HG02763 (cell line): ENCODE results near the gene TMCC3.

Experiments
- ATAC-seq: cut with Tn5 transposase; IDR thresholded peaks from one replicate; pipeline ENCODE4 v1.9.1; 2021; ENCODE audit warnings: mild to moderate bottlenecking, moderate library complexity; ENCODE audit not compliant: unreplicated experiment

The TMCC3 gene

DNA sequence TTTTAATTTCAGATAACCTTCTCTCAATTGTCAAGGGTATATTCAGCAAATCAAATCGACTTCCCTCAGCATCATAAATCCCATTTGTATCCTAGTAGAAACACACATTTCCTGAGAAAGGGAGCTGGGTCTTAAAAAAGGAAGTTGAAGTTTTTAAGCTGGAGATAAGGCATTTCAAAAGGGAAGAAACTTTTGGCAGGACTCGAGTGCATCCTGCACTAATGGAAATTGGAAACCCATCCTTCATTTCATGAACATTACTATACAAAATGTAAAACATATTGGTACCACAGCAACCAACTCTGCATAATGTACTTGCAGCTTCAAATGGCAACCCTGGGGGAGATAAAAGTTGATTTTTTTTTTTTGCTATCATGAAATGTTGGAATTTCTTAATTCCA lies 23.7 kb upstream of the TMCC3 start:
- no peak for ATAC-seq

DNA sequence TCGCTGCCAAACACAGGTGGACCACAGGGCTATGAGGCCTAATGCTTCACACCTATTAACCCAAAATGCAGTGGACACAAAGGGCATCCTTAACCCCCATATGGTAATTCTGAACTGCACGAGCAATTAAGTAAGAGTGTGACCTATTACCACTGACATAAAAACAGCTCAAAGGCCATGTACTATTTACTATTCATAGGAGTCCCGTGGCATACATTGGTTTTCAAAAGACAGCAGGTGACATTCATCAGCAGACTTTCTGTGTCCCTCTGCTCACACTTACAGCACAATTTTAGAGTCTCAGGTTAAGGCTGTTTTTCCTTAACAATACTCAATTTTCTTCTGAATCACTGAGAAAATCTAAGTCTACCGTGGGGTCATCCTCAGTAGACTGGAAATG lies 23.1 kb upstream of the TMCC3 start:
- ATAC-seq = no peak

DNA sequence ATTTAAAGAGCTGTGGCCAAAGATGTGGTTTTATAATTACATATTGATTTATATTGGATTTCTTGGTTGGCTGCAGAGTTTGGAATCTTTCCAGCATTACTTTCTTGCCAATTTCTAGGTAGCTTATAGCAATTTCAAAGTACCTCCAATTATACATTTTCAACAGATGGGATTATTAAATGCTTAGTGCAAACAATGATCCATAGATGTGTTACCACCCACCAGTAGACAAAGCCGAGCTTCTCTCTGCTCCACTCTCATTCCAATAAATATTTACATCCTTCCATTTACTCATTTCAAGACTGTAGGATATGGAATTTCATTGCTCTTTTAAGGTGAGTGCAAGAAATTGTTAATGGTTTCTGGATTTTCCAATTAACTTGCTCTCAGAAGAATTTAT lies 21.6 kb upstream of the TMCC3 start:
- no peak for ATAC-seq

DNA sequence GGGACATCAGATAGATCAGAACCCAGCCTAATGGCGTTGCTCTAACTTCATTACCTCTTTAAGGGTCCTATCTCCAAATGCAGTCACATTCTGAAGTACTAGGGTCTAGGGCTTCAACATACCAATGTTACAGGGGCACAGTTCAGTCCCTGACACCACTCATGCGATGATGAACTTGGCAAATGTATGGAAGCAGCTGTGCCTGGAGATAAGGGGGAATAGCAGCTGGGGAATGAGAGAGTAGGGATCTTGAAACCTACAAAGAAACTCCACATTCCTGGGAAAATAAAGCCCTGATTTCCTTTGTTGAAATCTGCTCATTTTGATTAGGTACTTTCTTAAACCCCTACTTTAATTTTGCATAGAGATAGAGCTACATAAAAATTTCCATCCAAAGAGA lies 20.5 kb upstream of the TMCC3 start:
- no peak for ATAC-seq

DNA sequence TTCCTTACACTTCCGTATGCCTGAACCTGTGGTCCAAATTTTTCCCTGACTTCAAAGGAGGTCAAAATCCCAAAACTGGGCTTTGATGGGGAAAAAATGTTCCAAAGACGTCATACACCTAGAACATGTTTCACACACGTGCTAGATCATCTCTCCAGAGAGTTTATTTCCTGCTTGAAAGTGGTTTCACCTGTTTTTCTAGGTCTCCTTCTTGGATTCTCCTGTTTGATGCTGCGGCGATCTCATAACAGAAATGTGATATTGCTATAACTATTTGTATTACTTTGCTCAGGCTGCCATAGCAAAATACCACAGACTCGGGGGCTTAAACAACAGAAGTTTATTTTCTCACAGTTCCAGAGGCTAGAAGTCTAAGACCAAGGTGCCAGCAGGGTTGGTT lies 19.7 kb upstream of the TMCC3 start:
- no peak for ATAC-seq

DNA sequence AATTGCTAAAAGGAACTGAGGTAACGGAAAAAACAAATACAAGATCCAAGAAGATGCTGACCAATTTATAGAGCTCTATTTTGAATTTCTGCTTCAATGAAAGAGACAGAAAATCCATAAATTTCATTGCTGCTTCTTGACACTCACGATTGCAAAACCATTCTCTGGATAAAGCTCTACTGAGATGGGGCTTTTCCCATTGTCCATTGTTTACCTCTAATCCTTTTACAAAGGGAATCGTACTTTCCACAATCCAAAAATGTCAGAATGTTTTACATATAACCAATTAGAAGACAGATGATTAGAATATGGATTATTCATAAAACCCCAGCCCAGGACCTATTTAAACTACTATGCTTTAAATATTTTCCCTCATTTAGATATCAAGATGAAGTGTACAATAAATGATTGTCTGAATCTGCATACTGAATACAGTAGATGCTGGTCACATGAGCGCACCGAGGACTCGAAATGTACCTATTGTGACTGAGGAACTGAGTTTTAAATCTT lies 16.7 kb upstream of the TMCC3 start:
- ATAC-seq = no peak

DNA sequence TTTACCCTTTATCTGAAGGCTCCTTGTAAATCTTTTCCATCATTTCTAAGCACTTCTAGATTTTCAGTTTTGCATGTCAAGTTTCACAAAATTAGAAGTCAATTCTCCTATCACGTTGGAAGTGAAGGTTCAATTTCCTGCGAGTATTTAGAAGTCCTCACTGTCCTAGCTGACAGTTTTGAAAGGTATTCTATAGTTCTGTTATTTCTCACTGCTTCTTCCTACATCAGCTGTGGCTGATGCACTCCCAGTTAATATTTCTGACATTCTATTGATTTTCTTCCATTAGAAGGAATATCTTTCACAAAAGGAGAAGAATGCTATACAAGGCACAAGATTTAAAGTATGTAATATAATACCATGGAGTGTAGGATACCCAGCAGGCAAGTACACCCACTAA lies 15.8 kb upstream of the TMCC3 start:
- no peak for ATAC-seq

DNA sequence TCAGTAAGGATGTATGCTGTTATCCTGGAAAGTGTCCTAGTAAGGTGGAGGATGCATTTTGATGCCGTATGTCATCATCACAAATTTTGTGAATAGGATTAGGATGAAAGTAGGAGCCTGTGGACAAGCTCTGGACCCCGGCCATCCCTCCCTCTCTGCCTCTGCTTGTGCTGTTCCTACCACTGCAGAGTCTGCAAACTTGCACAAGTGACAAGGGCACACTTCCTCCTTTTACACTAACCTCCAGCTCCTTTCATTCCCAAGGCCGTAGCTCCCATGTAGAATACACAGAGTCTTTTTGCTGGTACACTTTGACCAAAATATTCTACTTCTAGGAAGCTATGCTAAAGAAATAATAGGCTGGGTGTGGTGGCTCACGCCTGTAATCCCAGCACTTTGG lies 13.3 kb upstream of the TMCC3 start:
- no peak for ATAC-seq

DNA sequence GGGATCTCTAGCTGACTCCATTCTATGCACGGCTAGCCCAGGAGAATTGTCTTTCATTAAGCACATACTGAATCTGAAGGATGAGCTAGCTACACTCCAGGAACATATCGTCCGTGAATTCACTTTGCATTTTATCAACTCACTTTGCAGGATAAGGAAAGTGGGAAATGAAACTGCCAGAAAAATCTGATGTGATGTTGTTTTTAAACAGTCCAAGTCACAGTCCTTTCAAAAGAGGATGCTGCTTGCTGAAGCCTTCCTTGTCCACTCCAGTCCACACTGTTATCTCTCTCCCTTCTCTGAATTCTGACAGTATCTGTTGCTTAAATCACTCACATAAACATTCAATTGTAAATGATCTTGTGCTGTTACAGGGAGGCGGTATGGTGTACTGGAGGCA lies 12.7 kb upstream of the TMCC3 start:
- ATAC-seq = no peak

DNA sequence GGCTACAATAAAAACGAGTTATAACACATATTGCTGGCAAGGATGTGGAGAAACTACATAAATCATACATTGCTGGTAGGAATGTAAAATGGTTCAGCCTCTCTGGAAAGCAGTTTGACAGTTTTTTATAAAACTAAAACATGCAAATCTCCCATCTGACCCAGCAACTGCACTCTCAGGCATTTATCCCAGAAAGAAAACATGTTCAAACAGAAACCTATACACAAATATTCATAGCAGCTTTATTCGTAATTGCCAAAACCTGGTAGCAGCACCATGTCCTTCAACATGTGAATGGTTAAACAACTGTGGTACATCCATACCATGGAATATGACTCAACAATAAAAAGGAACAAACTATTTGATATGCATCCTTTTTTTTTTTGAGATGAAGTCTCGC lies 10.1 kb upstream of the TMCC3 start:
- no peak for ATAC-seq

DNA sequence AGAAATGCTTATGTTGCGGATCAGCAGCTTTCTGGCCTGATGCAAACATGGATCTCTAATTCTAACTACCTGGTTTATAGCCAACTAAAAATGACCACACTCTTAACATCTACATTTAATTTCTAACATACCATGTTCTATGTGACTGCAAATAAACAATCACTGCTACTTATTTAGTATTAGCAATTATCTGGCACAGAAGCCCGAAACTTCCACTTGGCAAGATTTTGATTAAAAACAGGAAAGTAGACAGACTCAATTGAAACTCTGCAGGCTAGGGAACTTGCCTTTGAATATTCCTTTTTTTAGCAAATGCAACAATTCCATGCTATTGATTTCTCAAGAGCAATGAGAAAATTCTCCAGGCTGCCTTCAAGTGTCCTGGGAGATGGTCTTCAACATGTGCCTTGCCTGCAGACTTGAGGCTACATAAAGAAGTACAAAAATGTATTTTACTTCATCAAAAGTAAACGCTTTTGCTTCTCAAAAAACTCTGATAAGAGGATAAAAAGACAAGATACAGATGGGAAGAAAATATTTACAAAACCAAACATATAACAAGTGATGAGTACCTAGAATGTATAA lies 9.1 kb upstream of the TMCC3 start:
- no peak for ATAC-seq

DNA sequence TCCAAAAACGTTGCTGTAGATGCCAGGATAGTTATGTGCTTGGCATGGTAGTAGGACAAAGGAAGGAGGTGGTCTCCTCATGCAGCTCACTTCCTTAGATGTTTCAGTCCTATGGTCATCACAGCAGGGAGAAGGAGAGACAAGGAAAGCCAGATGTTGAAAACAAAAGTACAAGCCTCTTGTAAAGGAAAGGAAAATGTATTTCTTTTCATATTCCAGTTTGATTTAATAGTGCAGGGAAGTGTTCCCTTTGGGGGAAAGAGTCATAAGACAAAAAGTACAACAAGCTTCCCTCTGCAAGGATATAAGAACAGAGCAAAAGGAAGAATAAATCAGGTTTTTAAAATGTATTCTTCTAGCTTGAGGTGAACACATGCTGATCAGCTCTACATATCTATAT lies 8.6 kb upstream of the TMCC3 start:
- ATAC-seq = no peak

DNA sequence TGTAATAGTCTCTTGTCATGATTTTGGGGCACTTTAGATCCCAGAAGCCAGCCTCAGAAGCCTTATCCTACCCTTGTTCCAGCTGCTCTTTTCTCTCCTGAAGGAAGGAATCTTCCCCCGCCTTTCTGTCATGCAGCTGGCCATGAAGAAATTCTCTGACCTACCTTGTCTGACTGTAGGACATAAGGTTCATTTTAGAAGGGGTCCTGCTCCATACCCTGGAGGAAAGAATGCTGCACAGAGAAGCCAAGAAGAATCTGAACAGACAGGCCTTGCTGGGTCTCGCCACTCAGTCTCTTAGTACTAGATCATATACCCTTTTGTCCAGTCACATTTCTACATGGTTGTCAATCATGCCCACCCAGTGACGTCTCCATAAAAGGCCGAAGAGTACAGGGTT lies 6.2 kb upstream of the TMCC3 start:
- no peak for ATAC-seq

DNA sequence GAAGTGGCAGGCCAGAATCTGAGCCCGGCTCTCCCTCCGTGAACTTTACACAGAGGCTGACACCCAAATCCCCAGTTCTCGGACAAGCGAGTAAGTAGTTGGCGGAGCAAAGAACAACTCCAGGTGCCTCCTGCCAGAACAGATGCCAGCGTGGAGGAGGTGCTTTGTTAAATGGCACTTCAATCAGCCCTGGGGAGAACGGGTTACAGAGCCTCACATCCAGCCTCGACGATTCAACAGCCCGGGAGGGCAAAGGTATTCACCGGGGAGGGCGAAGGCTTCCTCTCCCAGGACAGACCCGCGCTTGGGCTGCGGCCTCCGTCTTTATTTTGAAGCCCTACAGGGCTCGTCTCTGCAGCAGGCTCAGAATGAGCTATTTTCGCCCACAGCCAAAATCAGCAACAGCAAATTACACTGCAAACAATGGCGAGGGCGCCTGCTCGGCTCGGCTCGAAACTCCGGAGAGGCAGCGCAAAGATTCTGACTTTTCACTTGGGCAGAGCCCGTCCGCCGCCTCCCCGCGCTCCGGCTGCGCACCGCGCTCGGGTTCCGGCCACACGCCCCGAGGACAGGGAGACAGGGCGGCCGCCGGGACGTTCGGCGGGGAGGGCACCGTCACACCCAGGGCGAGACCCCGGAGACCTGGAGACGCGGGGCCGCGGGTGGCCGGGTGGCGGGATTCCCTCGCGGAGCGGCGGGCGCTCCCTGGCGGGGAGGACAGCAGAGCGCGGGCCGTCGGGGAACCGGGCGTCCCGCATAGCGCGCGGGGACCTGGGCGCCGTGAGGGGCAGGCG lies 811 bp downstream of the TMCC3 start:
- peak; percentile 48 for ATAC-seq

DNA sequence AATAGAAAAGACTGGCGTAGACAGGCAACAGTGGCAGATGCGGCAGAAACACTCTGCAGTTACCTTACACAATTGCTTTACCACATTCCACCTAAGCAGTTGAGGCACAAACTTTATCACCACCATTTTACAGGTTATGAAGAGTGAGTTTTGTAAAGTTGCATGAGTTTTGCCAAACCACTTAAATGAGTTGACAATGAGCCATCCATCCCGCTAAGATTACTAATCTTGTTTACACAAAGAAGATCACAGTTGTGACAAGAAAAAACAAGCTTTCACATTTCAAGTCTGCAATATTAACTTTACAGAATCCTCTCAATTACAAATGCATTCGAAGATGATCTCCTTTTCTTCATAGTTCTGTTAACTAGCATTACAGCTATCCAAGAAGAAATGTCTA lies 1.8 kb downstream of the TMCC3 start:
- no peak for ATAC-seq

DNA sequence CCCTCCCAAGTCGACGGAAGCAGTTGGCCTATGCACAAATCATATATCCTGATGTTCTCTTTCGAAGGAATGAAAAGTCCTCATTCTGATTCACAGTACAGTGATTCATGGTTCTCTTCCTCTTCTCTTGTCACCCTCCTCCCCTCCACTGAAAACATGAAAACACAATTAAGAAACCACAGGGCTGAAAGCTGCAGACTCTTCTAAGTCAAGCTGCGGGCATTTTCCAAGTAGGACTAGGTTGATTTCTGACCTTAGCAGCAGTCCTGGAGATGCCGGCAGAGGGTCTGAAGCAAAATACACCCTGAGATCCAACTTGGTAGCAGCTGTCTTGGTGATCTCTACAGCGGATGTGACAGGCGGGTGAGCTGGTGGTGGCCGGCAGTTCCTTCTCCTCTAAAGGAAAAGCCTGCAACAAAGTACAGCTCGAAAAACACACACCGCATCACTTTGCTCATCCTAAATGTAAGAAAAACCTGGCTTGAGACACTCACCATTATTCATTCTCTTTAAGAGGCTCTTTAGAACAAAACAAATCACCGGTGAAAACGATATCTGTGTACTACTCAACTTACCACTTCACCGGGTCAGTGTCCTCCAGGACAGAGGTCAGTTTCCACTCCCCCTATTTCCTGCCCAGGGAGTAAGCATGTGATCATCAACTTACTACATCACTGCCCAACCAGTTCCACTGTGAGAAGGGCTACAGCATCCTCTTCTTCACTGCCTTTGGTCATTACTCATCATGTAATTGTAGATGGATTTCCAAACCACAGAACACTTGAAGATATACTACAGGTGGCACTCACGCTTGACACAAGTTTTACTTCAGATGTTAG lies 6.0 kb downstream of the TMCC3 start:
- no peak for ATAC-seq

DNA sequence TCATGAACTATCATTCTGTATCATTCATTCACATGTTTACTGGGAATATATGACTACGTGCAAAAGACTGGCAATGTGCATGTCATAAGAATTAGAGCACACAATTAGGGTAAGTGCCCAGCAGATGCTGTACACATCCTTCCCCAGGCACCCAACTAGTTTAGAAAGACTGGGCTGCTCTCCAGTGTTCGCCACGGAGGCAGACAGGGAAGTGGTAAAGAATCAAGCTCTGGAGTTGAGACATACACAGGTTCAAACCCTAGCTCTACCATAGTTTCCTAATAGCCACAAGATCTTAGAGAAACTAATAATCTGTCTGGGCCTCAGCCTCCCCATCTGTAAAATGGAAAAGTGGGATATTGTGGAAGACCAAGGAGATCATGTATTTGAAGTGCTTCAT lies 6.8 kb downstream of the TMCC3 start:
- ATAC-seq = no peak

DNA sequence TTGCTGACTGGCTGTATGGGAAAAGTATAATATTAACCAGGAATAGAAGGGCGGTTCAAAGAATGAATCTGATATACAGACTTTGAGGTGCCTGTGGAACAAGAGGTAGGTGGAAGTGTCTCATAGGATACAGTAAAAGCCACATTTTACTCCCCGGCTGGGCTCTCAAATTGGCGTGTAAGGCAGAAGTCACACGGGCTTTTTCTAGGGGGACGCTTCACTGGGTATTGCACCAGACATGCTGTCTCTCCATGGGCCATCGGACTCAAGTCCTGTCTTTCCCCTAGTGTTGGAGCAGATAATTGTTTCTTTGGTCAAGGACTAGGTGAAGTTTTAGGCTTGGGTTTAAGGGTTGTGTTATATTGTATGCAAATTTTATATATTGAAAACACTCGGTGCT lies 9.1 kb downstream of the TMCC3 start:
- no peak for ATAC-seq

DNA sequence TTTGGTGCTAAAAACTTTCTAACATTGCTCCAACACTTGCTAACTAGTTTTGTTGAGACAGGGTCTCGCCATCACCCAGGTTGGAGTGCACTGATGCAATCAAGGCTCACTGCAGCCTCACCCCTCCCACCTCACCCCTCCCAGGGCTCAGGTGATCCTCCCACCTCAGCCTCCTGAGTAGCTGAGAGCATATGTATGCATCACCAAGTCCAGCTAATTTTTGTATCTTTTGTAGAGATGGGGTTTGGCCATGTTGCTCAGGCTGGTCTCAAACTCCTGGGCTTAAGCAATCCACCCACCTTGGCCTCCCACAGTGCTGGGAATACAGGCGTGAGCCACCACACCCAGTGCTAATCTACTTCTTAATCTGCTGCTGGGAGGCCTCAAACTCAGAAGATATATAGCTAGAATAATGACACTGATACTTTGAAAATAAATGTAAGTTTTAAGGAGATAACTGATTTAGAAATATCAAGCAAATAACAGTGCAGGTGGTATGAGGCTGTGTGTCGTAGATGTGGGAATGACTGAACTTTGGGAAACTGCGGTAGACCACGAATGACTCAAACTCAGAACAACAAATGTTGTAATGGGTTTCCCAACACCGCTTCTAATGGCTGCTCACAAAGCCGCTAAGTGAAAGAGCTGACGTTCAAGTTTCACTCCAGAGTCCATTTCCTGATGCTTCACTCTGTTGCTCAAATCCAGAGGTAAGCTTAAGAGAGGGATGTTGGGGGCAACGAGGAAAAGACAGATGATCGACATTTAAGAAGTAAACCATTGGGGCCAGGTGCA lies 10.0 kb downstream of the TMCC3 start:
- ATAC-seq = peak; percentile 62

DNA sequence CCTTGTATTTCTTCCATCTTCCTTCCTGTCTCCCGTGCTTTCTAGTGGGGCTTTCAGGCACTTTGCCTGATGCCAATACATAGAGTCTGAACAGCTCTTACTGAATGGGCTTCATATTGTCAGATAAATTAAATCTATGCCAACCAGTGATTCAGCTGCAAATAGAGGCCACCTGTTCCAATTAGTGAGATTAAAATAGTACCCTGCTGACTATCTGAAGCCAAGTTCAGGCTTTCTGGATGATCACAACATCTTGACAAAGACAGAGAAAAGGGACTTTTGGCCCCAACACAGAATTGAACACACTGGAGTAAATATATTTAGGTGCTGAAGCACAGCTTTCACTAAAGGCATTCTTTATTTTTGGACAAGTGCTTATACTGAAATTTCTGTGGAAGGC lies 11.8 kb downstream of the TMCC3 start:
- no peak for ATAC-seq
